ENCODE measurements around the gene CD247. TPM values are rescaled to one million over a fixed set of nuclear protein-coding genes. Genes with fewer than 3 reads are reported as not detected.

Gene CD247
- total RNA-seq, 1 donor from 2014 or later, result not detected

- DNase-seq (ENCODE audit: low read depth in 2 of 2), result no peak
Observed at GRCh38 chr1:167512046-167512654, 6.2 kb downstream of the CD247 start.

- no peak for DNase-seq (ENCODE audit: low read depth in 2 of 2)
Observed at GRCh38 chr1:167511374-167511986, 6.8 kb downstream of the CD247 start.

- DNase-seq (ENCODE audit: low read depth in 2 of 2), result no peak
Observed at GRCh38 chr1:167510881-167511280, 7.4 kb downstream of the CD247 start.

DNA sequence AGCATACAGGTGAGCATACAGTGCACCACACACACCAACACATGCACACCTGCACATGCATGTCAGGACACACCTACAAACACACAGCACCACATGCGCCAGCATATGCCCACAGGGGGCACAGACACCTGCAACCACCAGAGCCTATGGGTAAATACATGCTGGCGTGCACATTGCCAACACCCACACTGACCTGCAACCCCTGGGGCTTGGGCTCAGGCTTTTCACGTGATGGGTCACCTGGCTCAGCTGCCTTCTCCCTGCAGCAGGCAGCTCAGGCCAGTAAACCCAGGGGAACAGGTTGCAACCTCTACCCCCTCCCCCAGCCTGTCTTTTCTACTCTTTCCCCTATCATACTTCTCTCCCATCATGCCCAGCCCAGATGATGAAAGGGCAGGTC, 8.1 kb downstream of the CD247 start:
- DNase-seq (ENCODE audit: low read depth in 2 of 2), result no peak

GRCh38 chr1:167509587-167509986, 8.7 kb downstream of the CD247 start:
- DNase-seq (ENCODE audit: low read depth in 2 of 2), result no peak

- no peak for DNase-seq (ENCODE audit: low read depth in 2 of 2)
Observed at GRCh38 chr1:167507719-167508118, 10.6 kb downstream of the CD247 start.

DNA sequence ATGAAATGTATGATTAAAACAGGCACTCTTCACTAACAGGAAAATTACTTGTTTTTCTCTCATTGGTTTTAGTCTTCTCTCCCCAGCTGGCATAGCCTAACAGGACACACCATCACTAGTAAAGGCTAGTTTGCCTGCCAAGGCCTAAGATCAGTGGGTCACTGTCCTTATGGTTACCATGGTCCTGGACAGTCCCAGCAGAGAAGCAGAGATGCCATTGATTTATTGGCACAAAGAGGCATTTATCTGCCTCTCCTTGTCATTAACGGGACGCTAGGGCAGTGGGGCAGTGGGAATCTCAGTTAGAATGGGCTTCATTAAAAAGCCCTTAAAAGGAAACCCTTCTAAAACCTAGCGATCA, 13.9 kb downstream of the CD247 start:
- no peak for DNase-seq (ENCODE audit: low read depth in 2 of 2)

- DNase-seq (ENCODE audit: low read depth in 2 of 2), result no peak
Observed at GRCh38 chr1:167503626-167504466, 14.5 kb downstream of the CD247 start.

DNA sequence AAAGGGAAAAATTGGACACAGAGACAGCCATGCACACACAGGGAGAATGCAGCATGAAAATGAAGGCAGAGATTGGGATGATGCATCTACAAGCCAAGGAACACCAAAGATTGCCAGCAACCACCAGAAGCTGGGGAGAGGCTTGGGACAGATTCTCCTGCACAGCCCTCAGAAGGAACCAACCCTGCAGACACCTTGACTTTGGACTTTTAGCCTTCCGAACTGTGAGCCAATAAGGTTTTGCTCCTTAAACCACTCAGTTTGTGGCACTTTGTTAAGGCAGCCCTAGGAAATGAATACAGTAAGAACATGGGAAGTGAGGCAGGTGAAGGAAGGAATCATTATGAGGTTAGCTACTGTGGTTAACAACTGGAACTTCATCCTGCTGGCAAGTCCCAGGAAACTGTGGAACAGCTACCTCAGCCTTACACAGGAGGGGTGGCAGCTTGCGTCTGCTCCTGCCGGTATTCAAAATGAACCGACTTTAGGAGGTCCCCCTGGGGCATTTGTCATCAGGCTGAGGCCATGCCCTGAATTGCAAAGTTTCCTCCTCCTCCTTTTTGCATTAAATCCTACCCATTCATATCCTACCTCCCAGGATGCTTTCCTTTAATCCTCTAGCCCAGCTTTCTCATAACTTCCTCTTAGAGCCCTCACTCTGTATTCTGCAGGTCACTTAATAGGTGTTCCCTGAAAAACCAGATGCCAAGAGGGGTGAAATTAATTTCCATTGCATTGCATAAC, 15.4 kb downstream of the CD247 start:
- no peak for DNase-seq (ENCODE audit: low read depth in 2 of 2)

GRCh38 chr1:167502192-167502551, 16.2 kb downstream of the CD247 start:
- DNase-seq (ENCODE audit: low read depth in 2 of 2), result no peak

- DNase-seq (ENCODE audit: low read depth in 2 of 2), result no peak
Observed at GRCh38 chr1:167501515-167502191, 16.7 kb downstream of the CD247 start.

- DNase-seq (ENCODE audit: low read depth in 2 of 2), result no peak
Observed at GRCh38 chr1:167500283-167500860, 18.0 kb downstream of the CD247 start.

DNA sequence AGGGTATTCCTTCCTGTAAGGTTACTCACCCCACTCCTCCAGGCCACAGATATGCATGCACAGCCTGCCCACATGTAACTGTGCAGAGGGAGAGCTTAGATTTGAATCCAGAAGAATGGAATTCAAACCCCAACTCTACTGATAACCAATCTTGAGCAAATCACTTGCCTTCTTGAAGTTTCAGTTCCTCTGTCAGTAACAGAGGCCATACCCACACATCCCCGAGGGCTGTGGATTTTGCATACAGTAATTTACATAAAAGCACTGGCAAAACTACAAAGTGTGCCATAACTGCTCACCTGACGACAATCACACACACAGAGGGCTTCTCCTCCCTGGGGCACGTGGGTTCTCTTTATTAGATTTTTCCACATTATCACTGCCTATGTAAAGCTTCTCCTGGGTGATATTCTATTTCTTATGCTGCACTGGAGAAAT, 18.6 kb downstream of the CD247 start:
- no peak for DNase-seq (ENCODE audit: low read depth in 2 of 2)

GRCh38 chr1:167499106-167499505, 19.2 kb downstream of the CD247 start:
- DNase-seq (ENCODE audit: low read depth in 2 of 2), result no peak

DNA sequence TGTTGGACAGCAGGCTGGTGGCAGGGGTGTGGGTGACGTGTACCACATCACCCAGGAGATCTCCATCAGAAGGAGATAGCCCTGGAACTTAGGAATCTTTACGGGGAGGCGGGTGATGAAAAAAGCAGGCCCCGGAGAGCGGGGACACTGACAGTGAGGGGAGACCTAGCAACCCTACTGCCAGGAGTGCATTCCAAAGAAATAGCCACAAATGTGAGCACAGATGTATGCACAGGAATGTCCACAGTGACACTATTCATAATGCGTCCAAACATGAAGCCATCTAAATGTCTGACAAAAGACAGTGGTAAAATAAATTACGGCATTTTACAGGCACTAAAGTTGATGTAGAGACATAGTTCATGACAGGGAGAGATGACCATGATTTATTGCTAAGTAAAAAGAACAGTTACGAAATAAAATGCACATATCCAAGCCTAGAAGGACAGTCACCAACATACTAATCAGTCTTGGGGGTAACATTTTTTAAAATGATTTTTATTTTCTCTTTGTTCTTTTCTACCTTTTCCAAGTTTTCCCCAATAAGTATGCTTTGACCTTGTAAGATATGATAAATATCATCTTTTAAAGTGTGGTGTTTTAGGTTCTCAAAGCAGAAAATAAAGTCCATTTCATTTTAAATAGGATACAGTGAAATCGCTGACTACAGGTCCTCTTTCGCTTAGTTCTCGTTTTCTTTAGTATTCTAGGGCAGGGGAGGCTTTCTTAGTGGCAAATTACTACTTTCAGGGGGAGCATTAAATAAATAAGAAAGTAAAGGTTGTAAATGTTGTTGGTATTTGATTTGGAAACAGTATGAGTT, 21.3 kb downstream of the CD247 start:
- no peak for DNase-seq (ENCODE audit: low read depth in 2 of 2)

- DNase-seq (ENCODE audit: low read depth in 2 of 2), result no peak
Observed at GRCh38 chr1:167493372-167493771, 25.0 kb downstream of the CD247 start.

GRCh38 chr1:167492481-167492910, 25.8 kb downstream of the CD247 start:
- no peak for DNase-seq (ENCODE audit: low read depth in 2 of 2)

DNA sequence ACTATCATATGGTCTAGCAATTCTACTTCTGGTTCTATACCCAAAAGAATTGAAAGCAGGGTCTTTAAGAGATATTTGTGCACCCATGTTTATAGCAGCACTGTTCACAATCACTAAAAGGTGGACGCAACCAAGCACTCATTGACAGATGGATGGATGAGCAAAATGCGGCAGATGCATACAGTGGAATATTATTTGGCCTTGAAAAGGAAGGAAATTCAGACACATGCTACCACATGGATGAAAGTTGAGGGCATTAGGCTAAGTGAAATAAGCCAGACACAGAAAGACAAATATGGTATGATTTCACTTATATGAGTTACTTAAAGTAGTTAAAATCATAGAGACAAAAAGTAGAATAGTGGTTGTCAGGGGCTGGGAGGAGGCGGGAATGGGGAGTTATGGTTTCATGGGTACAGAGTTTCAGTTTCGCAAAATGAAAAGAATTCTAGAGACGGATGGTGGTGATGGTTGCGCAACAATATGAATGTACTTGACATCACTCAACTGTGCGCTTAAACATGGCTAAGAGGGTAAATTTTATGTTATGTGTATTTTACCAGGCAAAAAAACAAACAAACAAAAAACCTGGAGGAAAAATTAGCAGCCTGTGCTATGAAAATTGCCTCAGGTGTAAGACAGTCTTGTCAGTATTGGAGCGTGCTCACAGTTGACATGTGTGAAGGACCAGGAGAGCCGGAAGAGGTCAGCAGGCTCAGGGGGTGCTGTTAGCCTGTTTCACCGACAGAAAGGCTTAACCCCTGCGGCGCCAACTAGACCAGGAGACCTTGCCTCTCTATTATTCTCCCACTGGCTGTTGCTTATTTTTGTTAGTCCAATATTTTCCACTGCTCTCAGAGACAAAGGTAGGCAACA, 26.5 kb downstream of the CD247 start:
- no peak for DNase-seq (ENCODE audit: low read depth in 2 of 2)

DNA sequence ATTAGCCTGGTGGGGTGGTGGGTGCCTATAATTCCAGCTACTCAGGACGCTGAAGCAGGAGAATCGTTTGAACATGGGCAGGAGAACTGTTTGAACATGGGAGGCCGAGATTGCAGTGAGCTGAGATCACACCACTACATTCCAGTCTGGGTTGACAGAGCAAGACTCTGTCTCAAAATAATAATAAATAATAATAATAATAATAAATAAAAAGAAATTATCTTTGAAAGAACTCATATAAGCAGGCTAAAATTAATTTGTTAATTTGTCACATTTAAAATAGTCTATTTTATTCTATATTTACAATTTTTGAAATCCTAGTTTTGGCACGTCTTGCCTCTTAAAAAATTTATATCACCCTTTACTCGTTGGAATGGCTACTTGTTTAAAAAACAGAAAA, 27.6 kb downstream of the CD247 start:
- DNase-seq (ENCODE audit: low read depth in 2 of 2), result no peak
